ENCODE results near the gene CALCOCO1. TPM values are rescaled to one million over a fixed set of nuclear protein-coding genes. Genes with fewer than 3 reads are reported as not detected.

The CALCOCO1 gene
- total and polyA plus RNA-seq, 2 of the 13 experiments (the other 11 are each of a cell fraction or from before 2014, with no cell fraction given): 7.7 to 47.7 TPM

- TF ChIP-seq, protein P1, sequence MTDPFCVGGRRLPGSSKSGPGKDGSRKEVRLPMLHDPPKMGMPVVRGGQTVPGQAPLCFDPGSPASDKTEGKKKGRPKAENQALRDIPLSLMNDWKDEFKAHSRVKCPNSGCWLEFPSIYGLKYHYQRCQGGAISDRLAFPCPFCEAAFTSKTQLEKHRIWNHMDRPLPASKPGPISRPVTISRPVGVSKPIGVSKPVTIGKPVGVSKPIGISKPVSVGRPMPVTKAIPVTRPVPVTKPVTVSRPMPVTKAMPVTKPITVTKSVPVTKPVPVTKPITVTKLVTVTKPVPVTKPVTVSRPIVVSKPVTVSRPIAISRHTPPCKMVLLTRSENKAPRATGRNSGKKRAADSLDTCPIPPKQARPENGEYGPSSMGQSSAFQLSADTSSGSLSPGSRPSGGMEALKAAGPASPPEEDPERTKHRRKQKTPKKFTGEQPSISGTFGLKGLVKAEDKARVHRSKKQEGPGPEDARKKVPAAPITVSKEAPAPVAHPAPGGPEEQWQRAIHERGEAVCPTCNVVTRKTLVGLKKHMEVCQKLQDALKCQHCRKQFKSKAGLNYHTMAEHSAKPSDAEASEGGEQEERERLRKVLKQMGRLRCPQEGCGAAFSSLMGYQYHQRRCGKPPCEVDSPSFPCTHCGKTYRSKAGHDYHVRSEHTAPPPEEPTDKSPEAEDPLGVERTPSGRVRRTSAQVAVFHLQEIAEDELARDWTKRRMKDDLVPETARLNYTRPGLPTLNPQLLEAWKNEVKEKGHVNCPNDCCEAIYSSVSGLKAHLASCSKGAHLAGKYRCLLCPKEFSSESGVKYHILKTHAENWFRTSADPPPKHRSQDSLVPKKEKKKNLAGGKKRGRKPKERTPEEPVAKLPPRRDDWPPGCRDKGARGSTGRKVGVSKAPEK (CRISPR knock-in tag; IDR thresholded peaks at IDR 0.05; ENCODE audit: borderline replicate concordance): no peak
- no peak for TF ChIP-seq ELF1 (CRISPR knock-in tag; IDR thresholded peaks at IDR 0.05)
- no peak for TF ChIP-seq IKZF4 (CRISPR knock-in tag; IDR thresholded peaks at IDR 0.05; ENCODE audit: borderline replicate concordance, low read depth, not compliant biosample characterization)
- TF ChIP-seq CBX2 (IDR thresholded peaks at IDR 0.05; ENCODE audit: low read depth, low read length): no peak
- no peak for TF ChIP-seq CBX2 (CRISPR knock-in tag; IDR thresholded peaks at IDR 0.05; ENCODE audit: low read depth)
- TF ChIP-seq NR1H2 (CRISPR knock-in tag; IDR thresholded peaks at IDR 0.05; ENCODE audit: borderline replicate concordance, low read depth): no peak
- TF ChIP-seq NR2F6 (IDR thresholded peaks at IDR 0.05): no peak
- TF ChIP-seq NR2F6 (CRISPR knock-in tag; IDR thresholded peaks at IDR 0.05): peak; percentile 53; the same call in 1 of the 2 replicates
- TF ChIP-seq MLLT10 (CRISPR knock-in tag; IDR thresholded peaks at IDR 0.05): no peak
- TF ChIP-seq MATR3 (CRISPR knock-in tag; IDR thresholded peaks at IDR 0.05): no peak
- TF ChIP-seq CAMTA2 (CRISPR knock-in tag; IDR thresholded peaks at IDR 0.05; ENCODE audit: borderline replicate concordance): no peak
- peak; percentile 89 for TF ChIP-seq GFI1 (CRISPR knock-in tag; IDR thresholded peaks at IDR 0.05; ENCODE audit: borderline replicate concordance)
- TF ChIP-seq HMGA1 (CRISPR knock-in tag; conservative IDR thresholded peaks at IDR 0.05): no peak
- TF ChIP-seq ZMYM4 (CRISPR knock-in tag; IDR thresholded peaks at IDR 0.05): peak; percentile 29; the same call in 1 of the 2 replicates
- no peak for TF ChIP-seq ZNF879 (CRISPR knock-in tag; IDR thresholded peaks at IDR 0.05)
- TF ChIP-seq SRF (IDR thresholded peaks at IDR 0.05; ENCODE audit: low read depth, low read length): no peak
- no peak for TF ChIP-seq SRY (CRISPR knock-in tag; IDR thresholded peaks at IDR 0.05)
- TF ChIP-seq, protein P2, sequence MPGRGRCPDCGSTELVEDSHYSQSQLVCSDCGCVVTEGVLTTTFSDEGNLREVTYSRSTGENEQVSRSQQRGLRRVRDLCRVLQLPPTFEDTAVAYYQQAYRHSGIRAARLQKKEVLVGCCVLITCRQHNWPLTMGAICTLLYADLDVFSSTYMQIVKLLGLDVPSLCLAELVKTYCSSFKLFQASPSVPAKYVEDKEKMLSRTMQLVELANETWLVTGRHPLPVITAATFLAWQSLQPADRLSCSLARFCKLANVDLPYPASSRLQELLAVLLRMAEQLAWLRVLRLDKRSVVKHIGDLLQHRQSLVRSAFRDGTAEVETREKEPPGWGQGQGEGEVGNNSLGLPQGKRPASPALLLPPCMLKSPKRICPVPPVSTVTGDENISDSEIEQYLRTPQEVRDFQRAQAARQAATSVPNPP (CRISPR knock-in tag; IDR thresholded peaks at IDR 0.05): no peak
- TF ChIP-seq XBP1 (CRISPR knock-in tag; IDR thresholded peaks at IDR 0.05): no peak
- TF ChIP-seq ATF7-NPFF (CRISPR knock-in tag; IDR thresholded peaks at IDR 0.05; ENCODE audit: low read depth): no peak
- no peak for TF ChIP-seq RORA (CRISPR knock-in tag; IDR thresholded peaks at IDR 0.05)
- no peak for TF ChIP-seq ZSCAN12 (CRISPR knock-in tag; IDR thresholded peaks at IDR 0.05)
Observed at GRCh38 chr12:53659011-53659551, 68.2 kb downstream of the CALCOCO1 start (continued).

Data from HepG2 (cell line).